TTC549 (cell line): ENCODE data around the gene MYLK.
"Not testable (repeated sequence)": the region's sequence is repeated elsewhere in the genome, so short reads cannot be mapped to it uniquely, and the experiment has no call there.

Source experiments
- FAIRE-seq: peaks from 2 replicates; lab custom pipeline; 2012; peaks lifted over from hg19 to GRCh38; lab: Jason Lieb, UNC

The MYLK gene

GRCh38 chr3:123722456-123722855 is 161.7 kb downstream of the MYLK start:
- no peak for FAIRE-seq

GRCh38 chr3:123722021-123722420 is 162.1 kb downstream of the MYLK start:
- no peak for FAIRE-seq

GRCh38 chr3:123721095-123721689 is 162.9 kb downstream of the MYLK start:
- FAIRE-seq: not testable (repeated sequence)

GRCh38 chr3:123720638-123721037 is 163.5 kb downstream of the MYLK start:
- FAIRE-seq: no peak

- FAIRE-seq: no peak
These were observed 164.2 kb downstream of the MYLK start for GRCh38 chr3:123719862-123720453.

GRCh38 chr3:123719061-123719756 is 164.9 kb downstream of the MYLK start:
- not testable (repeated sequence) for FAIRE-seq

GRCh38 chr3:123718108-123718507 is 166.0 kb downstream of the MYLK start:
- FAIRE-seq: no peak

GRCh38 chr3:123717451-123717850 is 166.7 kb downstream of the MYLK start:
- not testable (repeated sequence) for FAIRE-seq

- FAIRE-seq: no peak
These were observed 167.7 kb downstream of the MYLK start for GRCh38 chr3:123716411-123716810.

- FAIRE-seq: no peak
These were observed 170.9 kb downstream of the MYLK start for GRCh38 chr3:123713211-123713610.

GRCh38 chr3:123712077-123712860 is 171.9 kb downstream of the MYLK start:
- no peak for FAIRE-seq

GRCh38 chr3:123711356-123711755 is 172.8 kb downstream of the MYLK start:
- no peak for FAIRE-seq

GRCh38 chr3:123708531-123708930 is 175.6 kb downstream of the MYLK start:
- no peak for FAIRE-seq

- FAIRE-seq: not testable (repeated sequence)
These were observed 176.5 kb downstream of the MYLK start for GRCh38 chr3:123707641-123708040.

GRCh38 chr3:123706871-123707270 is 177.3 kb downstream of the MYLK start:
- no peak for FAIRE-seq

GRCh38 chr3:123705488-123706285 is 178.4 kb downstream of the MYLK start:
- no peak for FAIRE-seq

GRCh38 chr3:123703663-123704062 is 180.5 kb downstream of the MYLK start:
- not testable (repeated sequence) for FAIRE-seq

- FAIRE-seq: no peak
These were observed 181.4 kb downstream of the MYLK start for GRCh38 chr3:123702720-123703119.

- FAIRE-seq: not testable (repeated sequence)
These were observed 182.1 kb downstream of the MYLK start for GRCh38 chr3:123702057-123702456.

- FAIRE-seq: no peak
These were observed 183.1 kb downstream of the MYLK start for GRCh38 chr3:123700791-123701722.

GRCh38 chr3:123698813-123699212 is 185.3 kb downstream of the MYLK start:
- no peak for FAIRE-seq
